HepG2 (cell line): ENCODE data around the gene ADRA2B.
"Not testable (repeated sequence)": the region's sequence is repeated elsewhere in the genome, so short reads cannot be mapped to it uniquely, and the experiment has no call there.

Source experiments
- BCL3 ChIP-seq: sonication (generic); formaldehyde crosslinking; IDR thresholded peaks from 2 replicates; pipeline ENCODE4 v1.5.1; 2020; ENCODE audit warnings: mild to moderate bottlenecking, missing genetic modification reagents, moderate library complexity
- CEBPB ChIP-seq: IDR thresholded peaks from 2 replicates; pipeline ENCODE4 v1.6.1; 2011; ENCODE audit warnings: low read depth, low read length, improper control_type of control experiment, borderline replicate concordance
- EZH2 ChIP-seq: conservative IDR thresholded peaks from 2 replicates; pipeline ENCODE4 v1.6.1; 2012; ENCODE audit warnings: mild to moderate bottlenecking, low read depth, low read length, moderate library complexity
- ZBTB4 ChIP-seq: sonication (generic); formaldehyde crosslinking; IDR thresholded peaks from 2 replicates; pipeline ENCODE4 v1.4.0; 2020; ENCODE audit warnings: missing genetic modification reagents, mild to moderate bottlenecking, borderline replicate concordance

DNA sequence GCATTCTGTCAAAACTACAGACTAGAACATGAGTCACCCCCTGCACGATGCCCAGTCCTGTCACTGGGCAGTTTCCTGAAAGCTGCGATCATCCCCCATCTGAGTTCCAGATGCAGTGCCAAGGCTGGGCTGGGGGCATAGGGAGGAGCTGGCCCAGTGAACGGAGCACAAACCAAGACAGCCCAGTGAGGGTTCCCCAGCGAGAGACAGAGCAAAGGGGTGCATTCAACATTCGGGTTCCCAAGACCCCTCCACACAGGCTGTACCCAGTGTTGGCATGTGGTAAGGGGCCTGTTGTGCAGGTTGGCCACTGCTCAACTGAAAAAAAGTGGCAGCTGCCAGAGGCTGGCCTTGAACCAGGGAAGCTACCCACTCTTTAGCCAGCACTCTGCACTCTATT, 46.0 kb downstream of the ADRA2B start:
- not testable (repeated sequence) for TF ChIP-seq BCL3; CEBPB; EZH2; ZBTB4 (CRISPR knock-in tag)
